Cardiac septum (tissue), 1 donor: Measurements from ENCODE around the gene LSMEM2. TPM values are rescaled to one million over a fixed set of nuclear protein-coding genes. Genes with fewer than 3 reads are reported as not detected.

ENCODE experiments used
- DNase-seq: peaks from one replicate; pipeline ENCODE4 v3.0.0-alpha.2; 2020; ENCODE audit warnings: low spot score
- intact Hi-C: fragments of 100-400 bp; cut with DNase I; formaldehyde crosslinking; loops from one replicate; pipeline ENCODE4 v1.14.0; 2022
- total RNA-seq: library from RNA; stranded (reverse); fragmentation: NEBNext Ultra II Directional; extraction: Animal tissue kit (Norgen Biotek cat#: 25700); gene quantifications from one replicate; pipeline ENCODE4 v1.2.1, GENCODE V29; 2021
- donor health status: DM: no; HTN: no; CAD: no.

LSMEM2 gene
- total RNA-seq, 1 donor from 2014 or later: 25.7 TPM

DNA sequence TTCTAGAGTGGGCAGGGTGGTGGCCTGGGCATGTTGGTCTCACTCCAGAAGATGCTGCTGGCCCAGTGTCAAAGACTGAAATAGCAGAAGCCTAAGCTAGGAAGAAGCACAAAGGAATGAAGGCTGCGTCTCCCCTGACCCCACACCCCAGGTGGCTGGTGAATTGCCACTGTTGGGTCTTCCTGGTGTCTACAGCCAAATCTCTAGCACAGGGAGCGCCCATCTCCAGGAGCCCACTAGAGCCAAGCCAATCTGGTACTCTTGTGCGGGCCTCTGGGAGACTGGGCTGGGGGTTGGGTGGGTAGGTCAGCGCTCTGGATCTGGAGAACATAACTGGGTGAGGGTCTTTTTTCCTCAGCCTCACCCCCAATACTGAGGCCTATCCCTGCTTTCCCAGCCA is 48.2 kb downstream of the LSMEM2 start:
- DNase-seq: no peak
- intact Hi-C loops: loop anchor here (5.0 kb wide), 1 partner anchor 40 kb away; no protein-coding TSS in a partner anchor

DNA sequence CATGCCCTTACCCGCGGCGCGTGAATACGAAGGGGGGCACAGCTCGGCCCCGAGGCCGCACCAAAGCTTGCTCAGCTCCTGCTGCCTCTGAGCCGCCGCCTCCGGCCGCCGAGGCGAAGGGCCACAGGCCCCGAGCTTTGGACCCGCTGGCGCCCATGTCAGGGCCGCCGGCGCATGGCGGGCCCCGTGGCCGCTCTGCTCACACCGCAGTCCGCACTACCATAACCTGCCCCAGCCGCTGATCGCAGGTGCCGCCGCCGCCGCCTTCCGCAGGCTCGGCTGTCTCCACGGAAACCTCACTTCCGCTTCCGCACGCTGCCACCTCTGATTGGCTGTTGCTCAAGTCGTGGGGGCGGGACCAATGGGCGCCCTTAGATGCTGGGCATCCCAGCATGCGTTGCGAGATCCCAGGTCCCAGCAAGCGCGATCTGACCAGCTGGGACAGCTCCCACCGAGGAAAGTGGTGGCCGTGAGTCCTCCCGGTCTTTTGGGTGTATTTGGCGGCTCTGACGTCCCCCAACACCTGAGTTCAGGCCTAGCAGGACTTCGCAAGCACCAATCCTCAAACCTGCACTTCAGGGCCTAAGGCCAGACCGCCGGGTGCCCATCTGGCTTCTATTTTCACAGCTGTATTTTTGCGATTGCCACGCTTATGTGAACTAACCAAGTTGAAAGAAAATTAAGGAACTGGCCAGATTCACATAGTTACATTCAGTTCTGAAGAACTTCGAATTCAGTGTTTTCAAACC is 49.2 kb downstream of the LSMEM2 start, which contains the start of gene TUSC2:
Gene TUSC2, minus strand, starts transcription at position 281 of the 749 bp plus-strand sequence. Its CDS starts 124 bp downstream, at position 157.
- intact Hi-C loops: loop anchor here (5.0 kb wide), 1 partner anchor 41 kb away; no protein-coding TSS in a partner anchor
- peak; percentile 99 for DNase-seq

DNA sequence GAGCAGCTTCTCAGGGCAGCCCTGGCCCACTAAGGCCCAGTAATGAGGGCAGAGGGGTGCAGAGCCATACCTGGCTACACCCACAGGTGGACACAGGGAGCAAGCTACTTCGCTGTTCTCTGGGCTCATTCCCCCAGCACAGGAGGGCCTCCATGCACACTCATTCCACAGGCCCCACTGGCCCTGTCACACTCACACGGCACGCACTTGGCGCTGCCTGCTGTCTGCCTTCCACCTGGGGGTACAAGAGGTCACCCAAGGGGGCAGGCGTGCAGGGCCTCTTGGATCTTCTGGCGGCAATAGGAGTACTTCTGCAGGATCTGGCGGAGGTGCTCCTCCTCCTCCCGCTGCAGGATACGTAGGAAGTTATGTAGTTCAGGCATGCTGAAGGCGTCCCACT is 51.4 kb downstream of the LSMEM2 start:
- intact Hi-C loops: no loop called here
- no peak for DNase-seq

DNA sequence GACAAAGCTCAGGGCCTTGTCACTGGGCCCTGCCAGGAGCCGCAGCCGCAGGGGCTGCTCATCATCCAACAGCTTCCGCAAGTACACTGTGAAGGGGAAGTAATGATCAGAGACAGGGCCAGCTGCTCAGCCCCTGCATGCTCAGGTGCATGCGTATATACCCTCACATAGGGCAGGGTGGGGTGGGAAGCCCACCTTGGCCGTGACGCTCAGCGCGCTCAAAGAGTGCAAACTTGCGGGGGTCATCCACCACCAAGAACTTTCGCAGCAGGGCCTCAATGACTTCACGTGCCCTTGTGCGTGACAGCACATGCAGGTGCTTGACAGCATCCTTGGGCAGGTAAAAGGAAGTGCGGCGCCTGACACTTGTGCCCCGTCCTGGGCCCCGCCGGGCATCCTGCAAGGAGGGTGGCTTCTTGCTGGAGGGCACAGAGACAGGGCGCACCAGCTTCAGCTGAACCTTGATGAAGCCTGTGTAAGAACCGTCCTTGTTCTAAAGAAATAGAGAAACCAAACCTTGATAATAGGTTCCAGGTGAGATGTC is 52.5 kb downstream of the LSMEM2 start:
- no peak for DNase-seq
- intact Hi-C loops: no loop called here

- DNase-seq: no peak
- intact Hi-C loops: no loop called here
Measured at GRCh38 chr3:50333744-50334328, 54.9 kb downstream of the LSMEM2 start.

DNA sequence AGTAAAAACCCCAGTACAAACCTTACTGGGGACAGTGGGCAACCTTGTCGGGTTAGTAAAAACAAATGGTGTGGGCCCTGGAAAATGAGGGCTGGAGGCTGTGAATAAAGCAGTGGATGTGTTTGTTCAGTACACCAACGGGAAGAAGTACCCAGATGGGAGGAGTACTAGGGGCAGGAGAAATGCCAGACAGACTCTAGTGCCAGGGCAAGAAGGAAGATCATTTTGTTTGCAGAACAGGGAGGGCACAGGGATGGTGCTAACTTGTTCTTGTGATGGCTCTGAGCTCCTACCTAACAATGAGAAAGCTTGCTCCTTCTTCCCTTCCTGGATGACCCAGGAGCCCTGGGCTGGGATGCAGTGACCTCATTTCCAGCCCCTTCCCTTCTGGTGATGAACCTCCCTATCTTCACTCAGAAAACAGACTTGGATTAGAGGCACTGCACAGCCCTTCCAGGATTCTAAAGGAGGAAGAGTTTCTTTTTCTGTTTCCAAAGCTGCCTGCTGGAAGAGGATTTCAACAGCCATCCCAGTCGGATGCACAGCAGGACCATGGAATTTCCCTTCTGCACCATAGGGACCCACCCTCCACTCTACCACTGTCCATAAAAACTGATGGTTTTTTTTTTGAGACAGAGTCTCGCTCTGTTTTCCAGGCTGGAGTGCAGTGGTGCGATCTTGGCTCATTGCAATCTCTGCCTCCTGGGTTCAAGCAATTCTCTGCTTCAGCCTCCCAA is 55.6 kb downstream of the LSMEM2 start:
- no peak for DNase-seq
- intact Hi-C loops: loop anchor here (5.0 kb wide), 1 partner anchor 32 kb away; the partner anchor contains the start of gene HYAL1

DNA sequence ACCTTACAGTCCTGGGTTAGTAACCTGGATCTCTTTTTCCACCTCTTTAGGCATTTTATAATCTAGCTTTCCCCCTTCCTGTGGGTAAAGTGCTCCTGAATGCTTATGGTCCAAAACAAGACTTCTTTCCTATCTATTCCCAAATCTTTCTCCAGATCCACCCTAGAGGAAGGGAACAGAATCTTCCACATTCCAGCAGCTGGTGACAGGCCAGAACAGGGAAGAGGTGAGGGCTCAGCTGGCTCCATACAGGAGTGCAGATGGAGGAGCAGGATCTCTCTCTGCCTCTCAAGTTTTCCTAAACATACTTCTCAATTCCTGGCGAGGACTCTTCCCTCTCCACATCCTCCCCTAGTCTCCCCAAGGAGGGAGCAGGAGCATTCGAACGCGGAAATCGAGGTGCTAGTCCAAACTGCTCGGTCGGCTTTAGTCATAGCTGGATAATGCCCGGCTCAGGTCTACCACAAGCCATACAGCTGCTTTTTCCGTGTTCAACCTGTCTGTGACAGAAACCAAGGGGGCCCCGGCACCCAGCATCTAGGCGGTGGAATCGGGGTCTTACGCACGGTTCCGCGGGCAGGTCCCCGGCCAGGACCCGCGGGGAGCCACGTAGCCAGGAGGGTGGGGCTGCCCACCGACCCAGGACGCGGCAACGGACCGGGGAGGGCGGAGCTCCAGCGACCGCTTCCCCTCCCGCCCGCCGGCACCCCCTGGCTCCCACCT is 57.7 kb downstream of the LSMEM2 start:
- intact Hi-C loops: loop anchor here (5.0 kb wide), 1 partner anchor 34 kb away; the partner anchor contains the start of gene HYAL1
- DNase-seq: no peak

DNA sequence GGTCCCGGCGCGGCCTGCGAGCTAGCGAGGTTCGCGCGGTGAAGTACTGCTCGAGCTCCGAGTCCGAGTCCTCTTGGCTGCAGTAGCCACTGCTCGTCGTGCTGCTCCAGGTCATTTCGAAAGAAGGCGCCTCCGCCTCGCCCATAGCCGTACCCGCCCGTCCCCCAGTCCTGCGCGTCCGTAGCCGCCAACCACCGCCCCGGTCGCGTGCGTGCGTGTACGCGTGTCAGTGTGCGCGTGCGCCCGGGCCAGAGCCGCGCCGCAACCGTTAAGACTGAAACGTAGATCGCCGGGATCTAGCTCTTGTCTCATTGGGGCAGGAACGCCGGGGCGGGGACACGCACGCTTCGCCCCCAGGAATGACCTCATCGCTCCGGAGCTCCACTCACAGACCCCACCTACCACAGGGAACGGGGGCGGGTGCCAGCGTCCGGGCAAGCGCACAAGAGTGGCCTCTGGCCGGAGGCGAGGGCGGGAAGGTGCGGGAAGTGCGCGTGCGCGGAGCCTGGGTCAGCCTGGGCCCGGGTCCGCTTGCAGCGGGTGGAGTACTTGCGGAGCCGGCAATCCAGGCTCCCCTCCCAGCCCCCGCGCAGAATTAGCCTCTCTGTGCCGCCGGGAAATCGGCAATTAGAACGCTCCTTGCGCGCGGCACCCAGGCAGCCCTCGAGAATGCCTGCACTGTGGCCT is 58.4 kb downstream of the LSMEM2 start:
- DNase-seq: peak; percentile 100
- intact Hi-C loops: loop anchor here (5.0 kb wide), 1 partner anchor 35 kb away; the partner anchor contains the start of gene HYAL1

Other genes starting within 250 kb of the LSMEM2 start
- gene RBM5, start 190.2 kb upstream of the LSMEM2 start, total RNA-seq: 85.3 TPM
- 10.0 TPM for gene SEMA3F, start 123.8 kb upstream of the LSMEM2 start, total RNA-seq
- not detected for gene GNAT1, start 87.5 kb upstream of the LSMEM2 start, total RNA-seq
- 6.6 TPM for gene SLC38A3, start 73.8 kb upstream of the LSMEM2 start, total RNA-seq
- gene GNAI2, start 42.9 kb upstream of the LSMEM2 start, total RNA-seq: 153 TPM
- 26.5 TPM for gene SEMA3B, start 9.9 kb upstream of the LSMEM2 start, total RNA-seq
- gene IFRD2, start 13.3 kb downstream of the LSMEM2 start, total RNA-seq: 45.7 TPM
- 1.3 TPM for gene HYAL3, start 20.3 kb downstream of the LSMEM2 start, total RNA-seq
- 8.5 TPM for gene NAA80, start 20.3 kb downstream of the LSMEM2 start, total RNA-seq
- 51.6 TPM for gene HYAL1, start 24.5 kb downstream of the LSMEM2 start, total RNA-seq
- 42.0 TPM for gene HYAL2, start 43.7 kb downstream of the LSMEM2 start, total RNA-seq
- 24.5 TPM for gene TUSC2, start 49.1 kb downstream of the LSMEM2 start, total RNA-seq
- 11.0 TPM for gene RASSF1, start 61.7 kb downstream of the LSMEM2 start, total RNA-seq
- gene ZMYND10, start 66.6 kb downstream of the LSMEM2 start, total RNA-seq: 0.35 TPM
- 19.1 TPM for gene NPRL2, start 71.7 kb downstream of the LSMEM2 start, total RNA-seq
- 6.4 TPM for gene CYB561D2, start 71.8 kb downstream of the LSMEM2 start, total RNA-seq
- 26.6 TPM for gene TMEM115, start 80.4 kb downstream of the LSMEM2 start, total RNA-seq
- gene CACNA2D2, start 224.5 kb downstream of the LSMEM2 start, total RNA-seq: 1.4 TPM